Mesothelial cell of epicardium (in vitro differentiated cells): ENCODE measurements around the gene FADD. TPM values are rescaled to one million over a fixed set of nuclear protein-coding genes. Genes with fewer than 3 reads are reported as not detected.

ENCODE experiments used
- DNase-seq, 2 experiments: peaks; one replicate each; pipeline ENCODE4 v3.0.0; 2021; ENCODE audit warnings: low spot score in 2 of 2; ENCODE audit not compliant: unreplicated experiment in 2 of 2
- H3K27ac Mint-ChIP-seq: 2 replicates; pipeline ENCODE4 v1.8.0; 2021; ENCODE audit warnings: mixed read lengths
- H3K27me3 Mint-ChIP-seq: 2 replicates; pipeline ENCODE4 v1.8.0; 2021; ENCODE audit warnings: low read depth, mixed read lengths
- H3K36me3 Mint-ChIP-seq: 2 replicates; pipeline ENCODE4 v1.8.0; 2021; ENCODE audit warnings: mixed read lengths
- H3K4me1 Mint-ChIP-seq: 2 replicates; pipeline ENCODE4 v1.8.0; 2021; ENCODE audit warnings: mixed read lengths
- H3K4me3 Mint-ChIP-seq: 2 replicates; pipeline ENCODE4 v1.8.0; 2021; ENCODE audit warnings: mild to moderate bottlenecking, moderate library complexity, mixed read lengths
- H3K9me3 Mint-ChIP-seq: 2 replicates; pipeline ENCODE4 v1.8.0; 2021; ENCODE audit warnings: mixed read lengths
- total RNA-seq: library from RNA; stranded (reverse); gene quantifications from 3 replicates; pipeline ENCODE4 v1.2.1, GENCODE V29; 2021
- TF ChIP-seq, protein P1 (sequence below): fragments of 200-600 bp; sonication (generic); IDR thresholded peaks from one replicate; pipeline ENCODE4 v1.5.0; 2021; ENCODE audit warnings: antibody characterized with exemption; ENCODE audit not compliant: unreplicated experiment

The FADD gene
- total RNA-seq, 1 donor from 2014 or later, result 20.9 TPM

DNA sequence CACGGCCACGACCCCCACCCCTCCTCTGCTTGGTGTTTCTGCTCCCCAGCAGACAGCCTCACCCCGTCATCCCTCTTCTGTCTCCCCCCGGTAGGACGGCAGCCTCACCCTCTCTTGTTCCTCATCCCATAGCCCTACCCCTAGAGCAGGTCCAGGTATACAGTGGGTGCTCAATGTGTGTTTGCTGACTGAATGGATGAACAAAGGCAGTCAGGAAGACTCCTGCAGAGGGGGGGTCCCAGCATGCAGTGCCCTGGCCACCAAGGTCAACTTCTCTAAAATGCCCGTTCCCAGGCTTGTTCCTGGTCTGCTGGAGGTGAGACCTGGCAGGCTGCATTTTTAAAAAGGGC lies 34.7 kb upstream of the FADD start:
- H3K9me3 Mint-ChIP-seq, result no peaks in the 10 kb centered on the region
- H3K4me1 Mint-ChIP-seq, result peaks cover under 1% of the 10 kb centered on the region
- H3K27me3 Mint-ChIP-seq, result no peaks in the 10 kb centered on the region
- no peak overlapping the region for H3K4me3 Mint-ChIP-seq
- peaks cover 3% of the 10 kb centered on the region for H3K36me3 Mint-ChIP-seq
- no peak for DNase-seq
- H3K27ac Mint-ChIP-seq, result no peak overlapping the region
- TF ChIP-seq, protein P1, sequence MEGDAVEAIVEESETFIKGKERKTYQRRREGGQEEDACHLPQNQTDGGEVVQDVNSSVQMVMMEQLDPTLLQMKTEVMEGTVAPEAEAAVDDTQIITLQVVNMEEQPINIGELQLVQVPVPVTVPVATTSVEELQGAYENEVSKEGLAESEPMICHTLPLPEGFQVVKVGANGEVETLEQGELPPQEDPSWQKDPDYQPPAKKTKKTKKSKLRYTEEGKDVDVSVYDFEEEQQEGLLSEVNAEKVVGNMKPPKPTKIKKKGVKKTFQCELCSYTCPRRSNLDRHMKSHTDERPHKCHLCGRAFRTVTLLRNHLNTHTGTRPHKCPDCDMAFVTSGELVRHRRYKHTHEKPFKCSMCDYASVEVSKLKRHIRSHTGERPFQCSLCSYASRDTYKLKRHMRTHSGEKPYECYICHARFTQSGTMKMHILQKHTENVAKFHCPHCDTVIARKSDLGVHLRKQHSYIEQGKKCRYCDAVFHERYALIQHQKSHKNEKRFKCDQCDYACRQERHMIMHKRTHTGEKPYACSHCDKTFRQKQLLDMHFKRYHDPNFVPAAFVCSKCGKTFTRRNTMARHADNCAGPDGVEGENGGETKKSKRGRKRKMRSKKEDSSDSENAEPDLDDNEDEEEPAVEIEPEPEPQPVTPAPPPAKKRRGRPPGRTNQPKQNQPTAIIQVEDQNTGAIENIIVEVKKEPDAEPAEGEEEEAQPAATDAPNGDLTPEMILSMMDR, result no peak

DNA sequence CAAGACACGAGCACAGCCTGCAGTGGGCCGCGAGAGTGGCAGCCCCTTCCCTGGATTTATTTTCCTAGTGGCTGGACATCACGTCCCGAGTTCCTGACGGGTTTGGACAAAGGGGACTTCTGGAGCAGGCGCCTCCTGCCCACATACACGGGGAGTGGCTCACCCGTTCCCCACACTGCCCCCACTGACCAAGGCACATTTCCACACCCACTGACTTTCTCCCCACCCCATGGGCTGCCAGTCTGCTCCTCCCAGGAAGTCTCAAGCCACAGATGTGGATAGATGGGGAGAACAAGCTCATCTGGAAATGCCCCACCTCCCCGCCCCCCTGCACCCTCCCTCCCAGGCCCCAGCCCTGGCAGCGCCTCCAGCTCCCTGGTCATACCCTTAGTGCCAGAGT lies 34.0 kb upstream of the FADD start:
- TF ChIP-seq, protein P1, result no peak
- H3K27me3 Mint-ChIP-seq, result no peaks in the 10 kb centered on the region
- no peak overlapping the region for H3K27ac Mint-ChIP-seq
- peaks cover 3% of the 10 kb centered on the region for H3K36me3 Mint-ChIP-seq
- H3K9me3 Mint-ChIP-seq, result no peaks in the 10 kb centered on the region
- H3K4me1 Mint-ChIP-seq, result no peaks in the 10 kb centered on the region
- no peak for DNase-seq
- H3K4me3 Mint-ChIP-seq, result no peak overlapping the region

DNA sequence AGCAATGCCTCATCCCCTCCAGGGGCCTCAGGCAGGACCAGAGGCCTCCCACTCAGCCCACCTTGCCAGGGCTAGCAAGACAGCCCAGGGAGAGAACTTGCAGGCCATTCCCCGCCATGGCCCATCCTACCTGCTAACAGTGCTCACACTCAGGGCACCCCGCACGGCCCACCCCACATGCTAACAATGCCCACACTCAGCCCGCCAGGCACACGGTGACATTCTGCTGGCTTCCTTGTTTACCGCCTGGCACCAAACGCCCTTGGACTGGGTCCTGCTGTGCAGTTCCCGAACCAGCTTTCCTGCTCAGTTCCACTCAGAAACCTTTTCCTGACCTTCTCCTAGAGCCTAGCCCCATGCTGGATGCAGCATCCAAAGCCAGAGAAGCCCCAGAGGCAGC lies 33.5 kb upstream of the FADD start:
- Mint-ChIP-seq H3K4me3 (no peak overlapping the region), H3K27me3 (no peaks in the 10 kb centered on the region), H3K4me1 (no peaks in the 10 kb centered on the region), H3K27ac (no peak overlapping the region), H3K9me3 (no peaks in the 10 kb centered on the region), H3K36me3 (peaks cover 3% of the 10 kb centered on the region)
- TF ChIP-seq, protein P1, result no peak
- DNase-seq, result no peak

DNA sequence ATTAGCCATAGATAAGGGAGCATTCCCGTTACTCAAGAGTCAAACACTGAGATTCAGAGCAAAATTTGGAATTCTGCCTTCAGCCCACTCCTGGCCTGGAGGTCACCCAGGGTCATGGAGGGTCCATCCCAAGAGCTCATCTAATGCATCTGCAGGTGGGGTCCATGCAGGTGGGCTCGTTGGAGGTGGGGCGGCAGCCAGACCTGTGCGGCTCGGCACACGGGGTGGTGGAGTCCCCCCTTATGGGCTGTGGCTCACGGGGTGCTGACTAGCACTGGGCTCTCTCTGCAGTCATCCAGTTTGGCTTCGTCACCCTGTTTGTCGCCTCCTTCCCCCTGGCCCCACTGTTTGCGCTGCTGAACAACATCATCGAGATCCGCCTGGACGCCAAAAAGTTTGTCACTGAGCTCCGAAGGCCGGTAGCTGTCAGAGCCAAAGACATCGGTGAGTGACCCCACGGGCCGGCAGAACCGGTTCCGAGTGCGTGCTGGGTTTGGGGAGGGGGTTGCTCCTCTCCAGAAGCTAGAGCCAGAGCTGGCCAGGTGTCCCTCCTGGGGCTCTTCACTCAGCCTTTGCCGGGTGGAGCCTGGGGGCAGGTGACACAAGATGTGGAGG lies 32.4 kb upstream of the FADD start:
- Mint-ChIP-seq H3K9me3 (no peaks in the 10 kb centered on the region), H3K4me3 (no peak overlapping the region), H3K27me3 (no peaks in the 10 kb centered on the region), H3K27ac (no peak overlapping the region), H3K36me3 (peaks cover 4% of the 10 kb centered on the region), H3K4me1 (no peaks in the 10 kb centered on the region)
- TF ChIP-seq, protein P1, result no peak
- no peak for DNase-seq

GRCh38 chr11:70173018-70173417 lies 30.1 kb upstream of the FADD start:
- Mint-ChIP-seq H3K4me3 (no peak overlapping the region), H3K27ac (no peak overlapping the region), H3K9me3 (no peaks in the 10 kb centered on the region), H3K36me3 (peaks cover 6% of the 10 kb centered on the region), H3K4me1 (no peaks in the 10 kb centered on the region), H3K27me3 (no peaks in the 10 kb centered on the region)
- DNase-seq, result no peak
- TF ChIP-seq, protein P1, result no peak
